GM21381 (cell line): Measurements from ENCODE around the gene KRT37.

Source experiments
- ATAC-seq: cut with Tn5 transposase; IDR thresholded peaks from one replicate; pipeline ENCODE4 v1.9.1; 2021; ENCODE audit warnings: mild to moderate bottlenecking, moderate library complexity; ENCODE audit not compliant: unreplicated experiment

Gene KRT37

GRCh38 chr17:41377546-41377945, 46.8 kb downstream of the KRT37 start:
- ATAC-seq, result no peak
